Endodermal cell (in vitro differentiated cells): ENCODE data around the gene RIPOR2. TPM values are rescaled to one million over a fixed set of nuclear protein-coding genes. Genes with fewer than 3 reads are reported as not detected.
A peak's percentile ranks its signal among the peaks of the same experiment; 100 is the strongest.
"Not testable (repeated sequence)": the region's sequence is repeated elsewhere in the genome, so short reads cannot be mapped to it uniquely, and the experiment has no call there.

ENCODE experiments used
- DNase-seq: peaks from one replicate; pipeline ENCODE4 v3.0.0-alpha.2; 2017
- H3K27ac ChIP-seq: 2 replicates; pipeline ENCODE4 v1.5.1; 2013; ENCODE audit warnings: mild to moderate bottlenecking, low read depth, low read length, moderate library complexity
- H3K27me3 ChIP-seq: 2 replicates; pipeline ENCODE4 v1.6.1; 2013; ENCODE audit warnings: mild to moderate bottlenecking, low read length, moderate library complexity; ENCODE audit not compliant: insufficient read depth, control insufficient read depth, poor library complexity, severe bottlenecking
- H3K36me3 ChIP-seq: 2 replicates; pipeline ENCODE4 v1.7.0; 2013; ENCODE audit warnings: mild to moderate bottlenecking, low read length, moderate library complexity; ENCODE audit not compliant: control insufficient read depth, insufficient read depth
- H3K4me1 ChIP-seq: one replicate; pipeline ENCODE4 v1.7.0; 2013; ENCODE audit warnings: low read length; ENCODE audit not compliant: control insufficient read depth, insufficient read depth
- H3K4me3 ChIP-seq: 2 replicates; pipeline ENCODE4 v1.5.1; 2013; ENCODE audit warnings: mild to moderate bottlenecking, low read length, moderate library complexity
- H3K9ac ChIP-seq: 2 replicates; pipeline ENCODE4 v1.6.1; 2013; ENCODE audit warnings: mild to moderate bottlenecking, low read length, moderate library complexity; ENCODE audit not compliant: poor library complexity, severe bottlenecking; ENCODE audit errors: extremely low read depth
- H3K9me3 ChIP-seq: 2 replicates; pipeline ENCODE4 v1.6.1; 2013; ENCODE audit warnings: mild to moderate bottlenecking, low read length, moderate library complexity; ENCODE audit not compliant: control insufficient read depth
- H3K27ac Mint-ChIP-seq: 2 replicates; pipeline ENCODE4 v1.8.0; 2020; ENCODE audit warnings: mixed read lengths
- H3K27me3 Mint-ChIP-seq: 2 replicates; pipeline ENCODE4 v1.8.0; 2021; ENCODE audit warnings: mild to moderate bottlenecking, mixed read lengths; ENCODE audit not compliant: insufficient read depth
- H3K36me3 Mint-ChIP-seq: 2 replicates; pipeline ENCODE4 v1.8.0; 2020; ENCODE audit warnings: low read depth, mixed read lengths
- H3K4me1 Mint-ChIP-seq: 2 replicates; pipeline ENCODE4 v1.8.0; 2020; ENCODE audit warnings: mixed read lengths
- H3K4me3 Mint-ChIP-seq: 2 replicates; pipeline ENCODE4 v1.8.0; 2020; ENCODE audit warnings: mild to moderate bottlenecking, moderate library complexity, mixed read lengths
- H3K9me3 Mint-ChIP-seq: 2 replicates; pipeline ENCODE4 v1.8.0; 2020; ENCODE audit warnings: mild to moderate bottlenecking, mixed read lengths
- WGBS, 2 experiments: methylation state at CpG; one replicate each; pipeline versions ENCODE4 v1.1.5 to v1.1.7; 2013; ENCODE audit warnings: missing lambda C conversion rate in 2 of 2, mixed read lengths in 1 of 2; ENCODE audit not compliant: insufficient coverage in 1 of 2, insufficient read length in 1 of 2; 5-methylcytosine and 5-hydroxymethylcytosine counted together
- total RNA-seq, 2 donors: library from RNA; stranded (reverse); fragmentation: NEBNext Ultra II Directional in 1 of 2; extraction: Animal tissue kit (Norgen Biotek cat#: 25700) in 1 of 2; gene quantifications; 2 replicates in 1 of 2; 3 replicates in 1 of 2; pipeline ENCODE4 v1.2.1, GENCODE V29; 2021
- TF ChIP-seq, protein P1 (sequence below): fragments of 200-600 bp; sonication (generic); conservative IDR thresholded peaks from 2 replicates; pipeline ENCODE4 v1.5.0; 2021; ENCODE audit warnings: antibody characterized with exemption, mild to moderate bottlenecking

Gene RIPOR2
- total RNA-seq, 2 donors from 2014 or later: 9.3 to 10.4 TPM

DNA sequence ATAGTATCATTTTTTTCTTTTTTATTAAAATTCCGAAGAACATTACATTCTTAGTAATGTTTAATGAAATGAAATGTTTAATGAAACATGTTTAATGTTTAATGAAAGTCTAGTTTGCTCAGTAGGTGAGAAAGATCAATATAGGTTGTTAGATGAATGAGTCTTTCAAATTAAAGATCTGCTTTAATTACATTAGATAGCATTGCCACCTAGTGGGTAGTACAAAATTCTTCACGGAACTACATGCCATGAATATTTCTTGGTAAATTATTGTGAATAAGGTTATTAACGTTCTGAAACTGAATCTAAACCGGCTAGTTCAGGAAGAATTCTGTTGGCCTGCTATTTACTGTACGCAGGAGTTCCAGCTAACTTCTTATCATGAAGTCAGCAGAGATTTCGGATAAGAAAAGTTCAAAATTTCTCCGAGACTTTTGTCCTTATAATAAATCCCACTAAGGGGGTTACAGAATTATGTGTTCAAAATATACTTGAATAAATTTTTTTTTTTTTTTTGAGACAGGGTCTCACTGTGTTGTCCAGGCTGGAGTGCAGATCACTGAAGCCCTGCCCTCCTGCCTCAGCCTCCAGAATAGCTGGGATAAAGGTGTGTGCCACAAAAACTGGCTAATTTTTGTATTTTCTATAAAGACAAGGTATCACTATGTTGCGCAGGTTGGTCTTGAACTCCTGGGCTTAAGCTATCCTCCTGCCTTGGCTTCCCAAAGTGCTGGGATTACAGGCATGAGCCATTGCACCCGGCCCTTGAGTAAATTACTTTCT lies 168.9 kb downstream of the RIPOR2 start:
- no peak for DNase-seq
- no peak overlapping the region for H3K9ac ChIP-seq
- Mint-ChIP-seq H3K27me3 (no peaks in the 10 kb centered on the region), H3K9me3 (peaks cover 5% of the 10 kb centered on the region), H3K27ac (no peak overlapping the region), H3K4me3 (no peak overlapping the region), H3K4me1 (no peaks in the 10 kb centered on the region), H3K36me3 (no peaks in the 10 kb centered on the region)
- 81 to 88% methylated on average over 7 to 9 of the region's 9 CpGs for WGBS, 2 experiments
- no peak overlapping the region for H3K4me3 ChIP-seq
- no peaks in the 10 kb centered on the region for H3K27me3 ChIP-seq
- H3K36me3 ChIP-seq: no peaks in the 10 kb centered on the region
- H3K4me1 ChIP-seq: no peaks in the 10 kb centered on the region
- H3K9me3 ChIP-seq: no peaks in the 10 kb centered on the region
- TF ChIP-seq, protein P1, sequence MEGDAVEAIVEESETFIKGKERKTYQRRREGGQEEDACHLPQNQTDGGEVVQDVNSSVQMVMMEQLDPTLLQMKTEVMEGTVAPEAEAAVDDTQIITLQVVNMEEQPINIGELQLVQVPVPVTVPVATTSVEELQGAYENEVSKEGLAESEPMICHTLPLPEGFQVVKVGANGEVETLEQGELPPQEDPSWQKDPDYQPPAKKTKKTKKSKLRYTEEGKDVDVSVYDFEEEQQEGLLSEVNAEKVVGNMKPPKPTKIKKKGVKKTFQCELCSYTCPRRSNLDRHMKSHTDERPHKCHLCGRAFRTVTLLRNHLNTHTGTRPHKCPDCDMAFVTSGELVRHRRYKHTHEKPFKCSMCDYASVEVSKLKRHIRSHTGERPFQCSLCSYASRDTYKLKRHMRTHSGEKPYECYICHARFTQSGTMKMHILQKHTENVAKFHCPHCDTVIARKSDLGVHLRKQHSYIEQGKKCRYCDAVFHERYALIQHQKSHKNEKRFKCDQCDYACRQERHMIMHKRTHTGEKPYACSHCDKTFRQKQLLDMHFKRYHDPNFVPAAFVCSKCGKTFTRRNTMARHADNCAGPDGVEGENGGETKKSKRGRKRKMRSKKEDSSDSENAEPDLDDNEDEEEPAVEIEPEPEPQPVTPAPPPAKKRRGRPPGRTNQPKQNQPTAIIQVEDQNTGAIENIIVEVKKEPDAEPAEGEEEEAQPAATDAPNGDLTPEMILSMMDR: peak; percentile 58
- H3K27ac ChIP-seq: no peak overlapping the region

DNA sequence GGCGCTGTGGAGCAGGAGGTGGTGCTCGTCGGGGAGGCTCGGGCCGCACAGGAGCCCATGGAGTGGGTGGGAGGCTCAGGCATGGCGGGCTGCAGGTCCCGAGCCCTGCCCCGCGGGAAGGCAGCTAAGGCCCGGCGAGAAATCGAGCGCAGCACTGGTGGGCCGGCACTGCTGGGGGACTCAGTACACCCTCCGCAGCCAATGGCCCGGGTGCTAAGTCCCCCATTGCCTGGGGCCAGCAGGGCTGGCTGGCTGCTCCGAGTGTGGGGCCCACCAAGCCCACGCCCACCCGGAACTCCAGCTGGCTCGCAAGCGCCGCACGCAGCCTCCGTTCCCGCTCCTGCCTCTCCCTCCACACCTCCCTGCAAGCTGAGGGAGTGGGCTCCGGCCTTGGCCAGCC lies 169.8 kb downstream of the RIPOR2 start:
- not testable (repeated sequence) for H3K27ac Mint-ChIP-seq
- 98% methylated on average over 22 of the region's 26 CpGs; no CpG with 5 or more reads in 1 of the 2 experiments for WGBS, 2 experiments

DNA sequence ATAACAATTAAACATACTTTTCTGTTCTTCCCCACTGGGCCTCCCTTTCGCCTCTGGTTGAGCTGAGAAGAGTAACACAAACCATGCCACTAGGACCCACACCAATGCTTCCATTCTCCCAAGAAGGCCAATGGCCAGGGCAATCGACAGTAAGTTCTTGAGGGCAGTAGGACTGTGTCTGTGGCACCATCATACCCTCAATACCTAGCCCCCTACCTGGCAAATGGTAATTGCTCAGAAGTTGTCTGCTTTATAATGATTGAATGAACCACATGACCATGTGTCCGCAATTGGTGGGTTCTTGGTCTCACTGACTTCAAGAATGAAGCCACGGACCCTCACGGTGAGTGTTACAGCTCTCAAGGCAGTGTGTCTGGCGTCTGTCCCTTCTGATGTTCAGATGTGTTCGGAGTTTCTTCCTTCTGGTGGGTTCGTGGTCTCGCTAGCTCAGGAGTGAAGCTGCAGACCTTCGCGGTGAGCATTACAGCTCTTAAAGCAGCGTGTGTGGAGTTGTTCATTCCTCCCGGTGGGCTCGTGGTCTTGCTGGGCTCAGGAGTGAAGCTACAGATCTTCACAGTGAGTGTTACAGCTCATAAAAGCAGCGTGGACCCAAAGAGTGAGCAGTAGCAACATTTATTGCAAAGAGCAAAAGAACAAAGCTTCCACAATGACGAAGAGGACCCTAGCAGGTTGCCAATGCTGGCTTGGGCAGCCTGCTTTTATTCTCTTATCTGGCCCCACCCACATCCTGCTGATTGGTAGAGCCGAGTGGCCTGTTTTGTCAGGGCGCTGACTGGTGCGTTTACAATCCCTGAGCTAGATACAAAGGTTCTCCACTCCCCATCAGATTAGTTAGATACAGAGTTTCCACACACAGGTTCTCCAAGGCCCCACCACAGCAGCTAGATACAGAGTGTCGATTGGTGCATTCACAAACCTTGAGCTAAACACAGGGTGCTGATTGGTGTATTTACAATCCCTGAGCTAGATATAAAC lies 170.6 kb downstream of the RIPOR2 start:
- not testable (repeated sequence) for H3K4me3 Mint-ChIP-seq, DNase-seq, H3K27ac ChIP-seq, H3K4me1 Mint-ChIP-seq, H3K36me3 Mint-ChIP-seq, H3K4me1 ChIP-seq, H3K9me3 Mint-ChIP-seq, H3K27me3 Mint-ChIP-seq, H3K27ac Mint-ChIP-seq, H3K9ac ChIP-seq, H3K27me3 ChIP-seq, H3K36me3 ChIP-seq, H3K4me3 ChIP-seq, H3K9me3 ChIP-seq
- 95 to 96% methylated on average over 17 to 20 of the region's 20 CpGs for WGBS, 2 experiments

More for the DNA sequence above, 169.8 kb downstream of the RIPOR2 start:
- not testable (repeated sequence) for H3K27me3 Mint-ChIP-seq, H3K27me3 ChIP-seq, H3K9me3 ChIP-seq, H3K4me1 Mint-ChIP-seq, DNase-seq, H3K36me3 Mint-ChIP-seq, H3K9ac ChIP-seq, H3K27ac ChIP-seq, H3K9me3 Mint-ChIP-seq, H3K4me1 ChIP-seq, H3K36me3 ChIP-seq, H3K4me3 Mint-ChIP-seq, H3K4me3 ChIP-seq

DNA sequence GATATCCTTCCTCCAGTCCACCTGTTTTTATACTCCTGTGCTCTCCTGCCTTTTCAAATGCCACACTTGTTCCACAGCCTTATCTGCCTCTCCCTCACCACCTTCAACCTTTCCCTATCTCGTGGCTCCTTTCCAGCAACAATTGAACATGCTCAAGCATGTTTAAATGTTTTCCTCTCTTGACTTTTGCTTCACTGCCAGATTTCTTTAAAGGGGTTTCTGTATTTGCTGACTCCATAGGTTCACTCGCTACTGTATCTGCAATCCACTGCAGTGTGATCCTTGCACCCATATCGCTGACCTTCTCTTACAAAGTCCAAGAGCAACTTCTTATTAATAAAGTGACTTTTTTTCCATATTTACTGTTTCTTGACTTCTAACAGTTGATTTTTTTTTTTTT lies 172.2 kb downstream of the RIPOR2 start:
- DNase-seq: no peak
- Histone ChIP-seq H3K4me3 (no peak overlapping the region), H3K4me1 (no peaks in the 10 kb centered on the region), H3K9ac (no peak overlapping the region), H3K27me3 (no peaks in the 10 kb centered on the region), H3K27ac (no peak overlapping the region), H3K36me3 (no peaks in the 10 kb centered on the region), H3K9me3 (no peaks in the 10 kb centered on the region)
- no peaks in the 10 kb centered on the region for H3K4me1 Mint-ChIP-seq
- H3K27me3 Mint-ChIP-seq: no peaks in the 10 kb centered on the region
- H3K36me3 Mint-ChIP-seq: no peaks in the 10 kb centered on the region
- no peak overlapping the region for H3K4me3 Mint-ChIP-seq
- peaks cover 5% of the 10 kb centered on the region for H3K9me3 Mint-ChIP-seq
- 92 to 94% methylated on average over 3 of the region's 3 CpGs for WGBS, 2 experiments
- TF ChIP-seq, protein P1: no peak
- no peak overlapping the region for H3K27ac Mint-ChIP-seq
